HCT116 (cell line): ENCODE results near the gene SIPA1L3. TPM values are rescaled to one million over a fixed set of nuclear protein-coding genes. Genes with fewer than 3 reads are reported as not detected.

Experiments used
- ATAC-seq: fragments of 200-7000 bp; cut with Tn5 transposase; 2 replicates; pipeline ENCODE4 v1.9.1; 2020; ENCODE audit warnings: mild to moderate bottlenecking, moderate library complexity
- BruUV-seq: library from RNA; stranded (reverse); fragments of 400-500 nt; replicated peaks from 2 replicates; lab custom pipeline; 2021; lab: Mats Ljungman, UMichigan
- CTCF ChIA-PET: fragments of 300-600 bp; sonication (Branson Sonifier 250); formaldehyde crosslinking; loops from one replicate; lab custom pipeline; 2021; ENCODE audit warnings: antibody characterized with exemption; lab: Charles Lee
- POLR2A ChIA-PET: fragments of 300-600, 350-600 bp; sonication (Branson Sonifier 250); formaldehyde crosslinking; loops from one replicate; lab custom pipeline; 2021; ENCODE audit warnings: antibody characterized with exemption; lab: Charles Lee
- RAD21 ChIA-PET, 2 experiments: fragments of 300-600 bp; sonication (Branson Sonifier 250); formaldehyde crosslinking; loops; one replicate each; lab custom pipeline; 2023; ENCODE audit warnings: low total read pairs in 2 of 2; ENCODE audit not compliant: uncharacterized antibody in 2 of 2, unreplicated experiment in 2 of 2, low non-redundant PET in 1 of 2; lab: Charles Lee
- DNase-seq: peaks from one replicate; pipeline ENCODE4 v3.0.0-alpha.2; 2010; ENCODE audit warnings: low read depth, low spot score
- H2AFZ ChIP-seq: fragments of 200-600 bp; shearing (Covaris generic), sonication (generic); 2 replicates; pipeline ENCODE4 v1.6.1; 2017; ENCODE audit warnings: low read depth, mixed run types, mixed read lengths, antibody characterized with exemption, low read length; ENCODE audit not compliant: poor library complexity, severe bottlenecking
- H3K27ac ChIP-seq: 2 replicates; pipeline ENCODE4 v1.5.1; 2012; ENCODE audit warnings: low read depth, low read length
- H3K27me3 ChIP-seq: fragments of 200-600 bp; sonication (generic); 2 replicates; pipeline ENCODE4 v1.6.1; 2016; ENCODE audit warnings: mixed run types, low read length, mixed read lengths; ENCODE audit not compliant: insufficient read depth
- H3K36me3 ChIP-seq, 2 experiments: fragments of 200-500 bp in 1 of 2; fragments of 200-600 bp in 1 of 2; sonication (Bioruptor generic) in 1 of 2; sonication (generic) in 1 of 2; 2 replicates each; pipeline versions ENCODE4 v1.5.1 to v1.6.1; 2014 to 2016; ENCODE audit warnings: low read length in 2 of 2, inconsistent platforms in 1 of 2, mixed read lengths in 1 of 2, mixed run types in 1 of 2; ENCODE audit not compliant: insufficient read depth in 2 of 2, control insufficient read depth in 1 of 2
- H3K4me1 ChIP-seq, 2 experiments: fragments of 200-600 bp in 1 of 2; sonication (generic) in 1 of 2; 2 replicates each; pipeline versions ENCODE4 v1.5.1 to v1.6.1; 2012 to 2017; ENCODE audit warnings: low read length in 2 of 2, inconsistent platforms in 1 of 2, mild to moderate bottlenecking in 1 of 2, mixed read lengths in 1 of 2, mixed run types in 1 of 2, moderate library complexity in 1 of 2; ENCODE audit not compliant: insufficient read depth in 2 of 2, control insufficient read depth in 1 of 2
- H3K4me2 ChIP-seq: fragments of 200-600 bp; sonication (generic); 2 replicates; pipeline ENCODE4 v1.6.1; 2017; ENCODE audit warnings: mixed run types, low read length, mixed read lengths
- H3K4me3 ChIP-seq, 2 experiments: fragments of 200-600 bp in 1 of 2; sonication (generic) in 1 of 2; replicated peaks in 1 of 2; 2 replicates each; pipeline ENCODE4 v1.5.1; 2011 to 2016; ENCODE audit warnings: low read length in 2 of 2, control low read depth in 1 of 2, low read depth in 1 of 2, mild to moderate bottlenecking in 1 of 2, mixed read lengths in 1 of 2, mixed run types in 1 of 2
- H3K79me2 ChIP-seq: fragments of 200-600 bp; sonication (generic); 2 replicates; pipeline ENCODE4 v1.6.1; 2017; ENCODE audit warnings: mild to moderate bottlenecking, mixed run types, low read length, moderate library complexity, mixed read lengths; ENCODE audit not compliant: insufficient read depth
- H3K9ac ChIP-seq: fragments of 200-600 bp; sonication (generic); 2 replicates; pipeline ENCODE4 v1.6.1; 2016; ENCODE audit warnings: low read length, mixed read lengths
- H3K9me2 ChIP-seq: fragments of 200-600 bp; sonication (generic), shearing (Covaris generic); 2 replicates; pipeline ENCODE4 v1.6.1; 2017; ENCODE audit warnings: mixed run types, mild to moderate bottlenecking, moderate library complexity; ENCODE audit not compliant: insufficient read depth
- H3K9me3 ChIP-seq, 2 experiments: fragments of 200-500 bp in 1 of 2; fragments of 200-600 bp in 1 of 2; sonication (Bioruptor generic) in 1 of 2; sonication (generic) in 1 of 2; 2 replicates each; pipeline ENCODE4 v1.6.1; 2014 to 2017; ENCODE audit warnings: low read length in 2 of 2, mixed read lengths in 2 of 2, inconsistent platforms in 1 of 2, low read depth in 1 of 2, mild to moderate bottlenecking in 1 of 2, mixed run types in 1 of 2, moderate library complexity in 1 of 2; ENCODE audit not compliant: control insufficient read depth in 1 of 2, insufficient read depth in 1 of 2
- H4K20me1 ChIP-seq: fragments of 200-600 bp; sonication (generic), shearing (Covaris generic); 2 replicates; pipeline ENCODE4 v1.6.1; 2017; ENCODE audit warnings: mixed run types, mild to moderate bottlenecking, moderate library complexity; ENCODE audit not compliant: insufficient read depth
- CBX3 ChIP-seq: IDR thresholded peaks from 2 replicates; pipeline ENCODE4 v1.6.1; 2012; ENCODE audit warnings: low read depth
- CEBPB ChIP-seq: IDR thresholded peaks from 2 replicates; pipeline ENCODE4 v1.6.1; 2012; ENCODE audit warnings: low read depth
- CTCF ChIP-seq, 3 experiments: fragments of 200-600 bp in 1 of 3; sonication (generic) in 1 of 3; IDR thresholded peaks in 2 of 3; conservative IDR thresholded peaks in 1 of 3; 2 replicates each; pipeline ENCODE4 v1.5.1; 2012 to 2017; ENCODE audit warnings: low read depth in 2 of 3, low read length in 2 of 3, antibody characterized with exemption in 1 of 3, borderline replicate concordance in 1 of 3, control low read depth in 1 of 3, mild to moderate bottlenecking in 1 of 3, mixed read lengths in 1 of 3, mixed run types in 1 of 3, moderate library complexity in 1 of 3; ENCODE audit not compliant: insufficient read depth in 1 of 3
- EGR1 ChIP-seq: IDR thresholded peaks from 2 replicates; pipeline ENCODE4 v1.6.1; 2012; ENCODE audit warnings: low read depth
- ELF1 ChIP-seq: IDR thresholded peaks from 2 replicates; pipeline ENCODE4 v1.6.1; 2012; ENCODE audit warnings: low read depth, borderline replicate concordance
- EZH2 ChIP-seq: fragments of 200-600 bp; sonication (generic); IDR thresholded peaks from 2 replicates; pipeline ENCODE4 v1.6.1; 2017; ENCODE audit warnings: antibody characterized with exemption, mixed run types
- EZH2phosphoT487 ChIP-seq: fragments of 200-600 bp; IDR thresholded peaks from 2 replicates; pipeline ENCODE4 v1.6.1; 2018; ENCODE audit warnings: antibody characterized with exemption, borderline replicate concordance
- FOSL1 ChIP-seq: IDR thresholded peaks from 2 replicates; pipeline ENCODE4 v1.6.1; 2012; ENCODE audit warnings: low read depth
- JUND ChIP-seq: IDR thresholded peaks from 2 replicates; pipeline ENCODE4 v1.6.1; 2012
- MAX ChIP-seq: IDR thresholded peaks from 2 replicates; pipeline ENCODE4 v1.6.1; 2012
- POLR2A ChIP-seq: IDR thresholded peaks from 2 replicates; pipeline ENCODE4 v1.7.0; 2011; ENCODE audit warnings: borderline replicate concordance; ENCODE audit not compliant: insufficient read depth, insufficient read length; ENCODE audit errors: extremely low read depth
- RAD21 ChIP-seq: IDR thresholded peaks from 2 replicates; pipeline ENCODE4 v1.6.1; 2012; ENCODE audit warnings: low read depth, mild to moderate bottlenecking
- SP1 ChIP-seq: IDR thresholded peaks from 2 replicates; pipeline ENCODE4 v1.6.1; 2012; ENCODE audit warnings: low read depth
- TCF7L2 ChIP-seq: IDR thresholded peaks from 2 replicates; pipeline ENCODE4 v1.7.0; 2011; ENCODE audit warnings: borderline replicate concordance, inconsistent platforms; ENCODE audit not compliant: insufficient read depth, insufficient read length; ENCODE audit errors: extremely low read depth
- YY1 ChIP-seq: IDR thresholded peaks from 2 replicates; pipeline ENCODE4 v1.6.1; 2011; ENCODE audit warnings: low read length, low read depth, moderate library complexity, mild to moderate bottlenecking; ENCODE audit not compliant: insufficient replicate concordance; ENCODE audit errors: extremely low read depth
- ZNF274 ChIP-seq: fragments of 200-500 bp; sonication (Bioruptor generic); IDR thresholded peaks from 2 replicates; pipeline ENCODE4 v1.6.1; 2014; ENCODE audit warnings: mild to moderate bottlenecking, low read depth, low read length, inconsistent platforms
- intact Hi-C: fragments of 100-400 bp; cut with micrococcal nuclease; formaldehyde crosslinking; loops from 2 replicates; pipeline ENCODE4 v1.10.0; 2022
- total RNA-seq: library from RNA; stranded (reverse); gene quantifications from one replicate; pipeline ENCODE4 v1.2.1, GENCODE V29; 2021; ENCODE audit not compliant: unreplicated experiment

The SIPA1L3 gene
- total RNA-seq, 1 experiment from 2014 or later: 41.8 TPM

GRCh38 chr19:38035515-38036495, 128.8 kb downstream of the SIPA1L3 start:
- no TSS peak for BruUV-seq
- POLR2A ChIA-PET: no interaction called here
- Histone ChIP-seq H3K36me3 (0 out of 4 replicates have a peak, but pooled peaks cover 0 to 4% of the 10 kb centered on the region in 2 experiments), H3K9ac (no peak overlapping the region), H3K9me2 (no peaks in the 10 kb centered on the region), H3K27me3 (no peaks in the 10 kb centered on the region), H3K4me2 (no peak overlapping the region), H3K79me2 (peaks cover 4% of the 10 kb centered on the region; the same call in 1 of the 2 replicates), H4K20me1 (no peaks in the 10 kb centered on the region), H3K27ac (no peak overlapping the region), H2AFZ (no peak overlapping the region), H3K4me3 (no peak overlapping the region), H3K9me3 (no peaks in the 10 kb centered on the region)
- intact Hi-C loops: no loop called here
- RAD21 ChIA-PET: no interaction called here
- ATAC-seq: no peak
- CTCF ChIA-PET: no interaction called here
- TF ChIP-seq CEBPB (no peak), EZH2 (no peak), EZH2phosphoT487 (no peak), FOSL1 (no peak), RAD21 (no peak), CBX3 (no peak), ELF1 (no peak), MAX (no peak), SP1 (no peak), JUND (no peak), CTCF (IDR thresholded peaks at IDR 0.05 in 2 of 3, conservative IDR thresholded peaks at IDR 0.05 in 1 of 3; ENCODE audit: borderline replicate concordance in 1 of 3, insufficient read depth in 1 of 3, low read depth in 2 of 3, low read length in 2 of 3) (no peak), ZNF274 (no peak), EGR1 (no peak), POLR2A (no peak), TCF7L2 (no peak), YY1 (no peak)
- TF ChIP-seq, all 23 proteins: peak for 0
- peaks cover 0 to 15% of the 10 kb centered on the region in 2 experiments; a peak in 1 of 4 replicates for H3K4me1 ChIP-seq
- DNase-seq: no peak
